GM06990 (cell line): ENCODE results near the gene NOL12.
"Not testable (repeated sequence)": the region's sequence is repeated elsewhere in the genome, so short reads cannot be mapped to it uniquely, and the experiment has no call there.

Experiments used
- DNase-seq: peaks from one replicate; pipeline ENCODE4 v3.0.0-alpha.2; 2011; ENCODE audit not compliant: insufficient read length; ENCODE audit errors: extremely low read depth
- H3K27me3 ChIP-seq: replicated peaks from 2 replicates; pipeline ENCODE4 v1.6.0; 2011; ENCODE audit warnings: low read length; ENCODE audit not compliant: control insufficient read depth, insufficient read depth
- H3K36me3 ChIP-seq: 2 replicates; pipeline ENCODE4 v1.5.1; 2011; ENCODE audit warnings: low read length; ENCODE audit not compliant: control insufficient read depth, insufficient read depth
- H3K4me3 ChIP-seq: replicated peaks from 2 replicates; pipeline ENCODE4 v1.5.1; 2011; ENCODE audit warnings: low read depth, mild to moderate bottlenecking, control low read depth, low read length
- CTCF ChIP-seq: IDR thresholded peaks from 2 replicates; pipeline ENCODE4 v1.5.1; 2011; ENCODE audit warnings: low read length, control low read depth, mild to moderate bottlenecking, inconsistent platforms; ENCODE audit not compliant: insufficient read depth, poor library complexity, severe bottlenecking

NOL12 gene

GRCh38 chr22:37650463-37651136 is 35.5 kb upstream of the NOL12 start:
- Histone ChIP-seq H3K27me3 (no peaks in the 10 kb centered on the region), H3K4me3 (no peak overlapping the region), H3K36me3 (peaks cover 41% of the 10 kb centered on the region)
- no peak for TF ChIP-seq CTCF
- no peak for DNase-seq

DNA sequence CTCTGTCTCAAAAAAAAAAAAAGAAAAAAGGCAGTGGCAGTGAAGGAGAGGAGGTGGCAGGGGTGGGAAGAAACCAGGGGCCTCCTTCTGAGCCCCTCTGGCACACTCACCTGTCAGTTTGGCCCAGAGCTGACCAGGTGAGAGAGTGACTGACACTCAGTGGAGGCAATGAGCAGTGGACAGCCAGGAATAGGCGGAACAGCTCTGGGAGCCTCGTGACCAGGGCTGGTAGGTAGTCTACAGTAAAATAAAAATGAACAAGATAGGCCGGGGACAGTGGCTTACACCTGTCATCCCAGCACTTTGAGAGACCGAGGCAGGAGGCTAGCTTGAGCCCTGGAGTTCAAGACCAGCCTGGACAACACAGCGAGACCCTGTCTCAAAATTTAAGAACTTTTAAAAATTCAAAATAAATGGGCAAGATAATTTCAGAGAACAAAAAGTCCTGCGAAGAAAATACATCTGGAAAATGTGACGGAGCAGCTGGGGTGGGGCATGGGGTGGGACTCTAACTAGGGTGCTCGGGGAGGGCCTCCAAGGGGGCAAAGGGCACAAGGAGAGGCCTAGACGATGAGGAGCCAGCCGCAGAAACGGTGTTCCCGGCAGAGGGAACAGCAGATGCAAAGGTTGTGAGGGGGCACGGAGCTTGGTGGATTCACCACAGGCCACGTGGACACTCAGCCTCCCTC is 31.4 kb upstream of the NOL12 start:
- DNase-seq = no peak
- TF ChIP-seq CTCF = no peak
- peaks cover 22% of the 10 kb centered on the region for H3K36me3 ChIP-seq
- no peak overlapping the region for H3K4me3 ChIP-seq
- no peaks in the 10 kb centered on the region for H3K27me3 ChIP-seq

DNA sequence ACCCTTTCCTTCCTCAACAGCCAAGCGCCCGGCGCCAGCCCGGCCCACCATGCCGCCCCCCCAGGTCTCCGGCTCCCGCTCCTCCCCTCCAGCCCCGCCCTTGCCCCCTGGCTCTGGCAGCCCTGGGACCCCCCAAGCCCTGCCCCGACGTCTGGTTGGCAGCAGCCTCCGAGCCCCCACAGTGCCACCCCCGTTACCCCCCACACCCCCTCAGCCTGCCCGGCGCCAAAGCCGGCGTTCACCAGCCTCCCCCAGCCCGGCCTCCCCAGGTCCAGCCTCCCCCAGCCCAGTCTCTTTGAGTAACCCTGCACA is 30.9 kb upstream of the NOL12 start:
- Histone ChIP-seq H3K27me3 (no peaks in the 10 kb centered on the region), H3K4me3 (no peak overlapping the region), H3K36me3 (peaks cover 18% of the 10 kb centered on the region)
- no peak for DNase-seq
- no peak for TF ChIP-seq CTCF

DNA sequence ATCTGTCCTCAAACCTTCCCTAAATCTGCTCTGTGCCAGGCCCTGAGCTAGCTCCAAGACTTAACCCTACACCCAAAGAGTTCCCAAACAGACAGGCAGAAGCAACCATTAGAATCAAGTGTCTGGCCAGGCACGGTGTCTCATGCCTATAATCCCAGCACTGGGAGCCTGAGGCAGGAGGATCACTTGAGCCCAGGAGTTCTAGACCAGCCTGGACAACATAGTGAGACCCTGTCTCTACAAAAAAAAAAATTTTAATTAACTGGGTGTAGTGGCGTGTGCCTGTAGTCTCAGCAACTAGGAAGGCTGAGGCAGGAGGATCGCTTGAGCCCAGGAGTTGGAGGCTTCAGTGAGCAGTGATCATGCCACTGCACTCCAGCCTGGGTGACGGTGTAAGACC is 29.6 kb upstream of the NOL12 start:
- not testable (repeated sequence) for H3K36me3 ChIP-seq, DNase-seq, H3K4me3 ChIP-seq, H3K27me3 ChIP-seq

DNA sequence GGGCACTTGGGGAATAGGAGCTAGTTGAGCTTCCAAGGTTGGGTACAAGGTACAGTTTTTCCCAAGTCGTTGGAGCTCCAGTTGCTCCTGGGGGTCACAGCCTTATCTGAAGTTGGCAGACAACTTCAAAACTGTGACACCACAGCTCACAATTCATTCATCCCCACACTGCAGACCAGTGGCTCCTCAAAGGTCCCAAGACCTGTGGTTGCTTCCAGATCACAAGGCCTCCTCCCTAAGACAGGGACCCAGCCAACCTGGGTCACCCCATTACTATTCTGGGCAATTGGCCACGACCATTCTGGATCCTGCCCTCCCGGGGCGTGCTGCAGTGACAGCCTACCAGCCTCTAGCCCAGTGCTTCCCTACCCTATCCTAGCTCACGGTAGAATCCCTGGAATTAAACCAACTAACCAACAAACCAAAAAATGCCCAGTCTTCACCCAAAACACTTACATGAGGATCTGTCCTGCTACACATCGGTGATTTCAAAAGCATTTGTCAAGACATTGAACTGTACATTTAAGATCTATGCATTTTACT is 28.5 kb upstream of the NOL12 start:
- TF ChIP-seq CTCF = no peak
- Histone ChIP-seq H3K27me3 (no peaks in the 10 kb centered on the region), H3K4me3 (peak overlapping the region; percentile 91), H3K36me3 (peaks cover 8% of the 10 kb centered on the region)
- no peak for DNase-seq

- peak; percentile 99 for DNase-seq
- no peak for TF ChIP-seq CTCF
- H3K4me3 ChIP-seq = peak within 1 kb of the TSS; percentile 91
These were observed 27.7 kb upstream of the NOL12 start, which contains the start of gene PDXP for GRCh38 chr22:37658133-37659065. PDXP (plus strand) TSS chr22:37658723; CDS start chr22:37658783, 60 bp downstream.

More at GRCh38 chr22:37658133-37659065, 27.7 kb upstream of the NOL12 start, which contains the start of gene PDXP:
- H3K27me3 ChIP-seq = no peaks in the 10 kb centered on the region
- H3K36me3 ChIP-seq = peaks cover 2% of the 10 kb centered on the region
